GM19239 (cell line): Measurements from ENCODE around the gene RNU4-1.

Experiments used
- DNase-seq: peaks from one replicate; pipeline ENCODE4 v3.0.0; 2011; ENCODE audit warnings: low spot score; ENCODE audit not compliant: insufficient read length
- FAIRE-seq: peaks from 2 replicates; lab custom pipeline; 2011; peaks lifted over from hg19 to GRCh38; lab: Jason Lieb, UNC

RNU4-1 gene

GRCh38 chr12:120292411-120292660, 701 bp downstream of the RNU4-1 start:
- DNase-seq (no peak), FAIRE-seq (no peak)

GRCh38 chr12:120290609-120291305, 2.3 kb downstream of the RNU4-1 start:
- DNase-seq (no peak), FAIRE-seq (no peak)

- FAIRE-seq (no peak), DNase-seq (no peak)
Observed at GRCh38 chr12:120287491-120287890, 5.5 kb downstream of the RNU4-1 start.

GRCh38 chr12:120286768-120287490, 6.1 kb downstream of the RNU4-1 start:
- DNase-seq (no peak), FAIRE-seq (no peak)

GRCh38 chr12:120284381-120284780, 8.7 kb downstream of the RNU4-1 start:
- DNase-seq = no peak
- FAIRE-seq = no peak

GRCh38 chr12:120283318-120283717, 9.7 kb downstream of the RNU4-1 start:
- DNase-seq = no peak
- FAIRE-seq = no peak

GRCh38 chr12:120278137-120279069, 14.6 kb downstream of the RNU4-1 start:
- FAIRE-seq (no peak), DNase-seq (no peak)

- FAIRE-seq = no peak
Observed at GRCh38 chr12:120276734-120277133, 16.3 kb downstream of the RNU4-1 start.

GRCh38 chr12:120267736-120268135, 25.3 kb downstream of the RNU4-1 start:
- DNase-seq (no peak), FAIRE-seq (no peak)

More at GRCh38 chr12:120276734-120277133, 16.3 kb downstream of the RNU4-1 start:
- DNase-seq = no peak

- FAIRE-seq = no peak
- no peak for DNase-seq
Observed at GRCh38 chr12:120266180-120266870, 26.7 kb downstream of the RNU4-1 start.

- peak; percentile 88 for DNase-seq
- no peak for FAIRE-seq
Observed at GRCh38 chr12:120265473-120266179, 27.4 kb downstream of the RNU4-1 start, which contains the start of gene PXN. PXN (minus strand) TSS chr12:120265730; CDS start chr12:120265629, 101 bp downstream.

- DNase-seq (no peak), FAIRE-seq (no peak)
Observed at GRCh38 chr12:120264904-120265472, 28.0 kb downstream of the RNU4-1 start.

GRCh38 chr12:120264086-120264903, 28.7 kb downstream of the RNU4-1 start:
- FAIRE-seq (no peak), DNase-seq (no peak)

- DNase-seq (no peak), FAIRE-seq (no peak)
Observed at GRCh38 chr12:120263748-120264085, 29.3 kb downstream of the RNU4-1 start.

- no peak for DNase-seq
- no peak for FAIRE-seq
Observed at GRCh38 chr12:120262852-120263747, 29.9 kb downstream of the RNU4-1 start.

GRCh38 chr12:120261951-120262851, 30.8 kb downstream of the RNU4-1 start:
- peak; percentile 21 for FAIRE-seq
- no peak for DNase-seq

GRCh38 chr12:120260607-120261006, 32.4 kb downstream of the RNU4-1 start:
- FAIRE-seq (no peak), DNase-seq (no peak)
